SK-N-SH (cell line): ENCODE data around the gene MINDY3.

Experiments
- CTCF ChIP-seq: fragments of 200-600 bp; sonication (generic); IDR thresholded peaks from 2 replicates; pipeline ENCODE4 v1.6.1; 2017; ENCODE audit warnings: antibody characterized with exemption, mild to moderate bottlenecking, moderate library complexity
- EP300 ChIP-seq, 2 experiments: IDR thresholded peaks; 2 replicates each; pipeline versions ENCODE4 v1.4.0 to v1.6.1; 2012; ENCODE audit warnings: borderline replicate concordance in 1 of 2, low read depth in 1 of 2, low read length in 1 of 2
- EZH2phosphoT487 ChIP-seq: fragments of 200-600 bp; sonication (generic); IDR thresholded peaks from 2 replicates; pipeline ENCODE4 v1.6.1; 2017; ENCODE audit warnings: low read depth, mixed run types, mild to moderate bottlenecking, antibody characterized with exemption, moderate library complexity, borderline replicate concordance
- MAX ChIP-seq: IDR thresholded peaks from 2 replicates; pipeline ENCODE4 v1.4.0; 2012; ENCODE audit warnings: low read depth
- MEF2A ChIP-seq: IDR thresholded peaks from 2 replicates; pipeline ENCODE4 v1.4.0; 2012; ENCODE audit warnings: low read depth, borderline replicate concordance
- NFIC ChIP-seq: IDR thresholded peaks from 2 replicates; pipeline ENCODE4 v1.4.0; 2012; ENCODE audit warnings: borderline replicate concordance
- NRF1 ChIP-seq: IDR thresholded peaks from 2 replicates; pipeline ENCODE4 v1.6.1; 2012; ENCODE audit warnings: low read depth, mild to moderate bottlenecking, low read length
- POLR2AphosphoS5 ChIP-seq: IDR thresholded peaks from 2 replicates; pipeline ENCODE4 v1.6.1; 2012; ENCODE audit warnings: low read depth, low read length
- RAD21 ChIP-seq: IDR thresholded peaks from 2 replicates; pipeline ENCODE4 v1.6.1; 2012; ENCODE audit warnings: mild to moderate bottlenecking, low read length
- RCOR1 ChIP-seq: fragments of 150-350 bp; IDR thresholded peaks from 2 replicates; pipeline ENCODE4 v1.6.1; 2017; ENCODE audit warnings: antibody characterized with exemption, low read length
- RFX5 ChIP-seq: IDR thresholded peaks from 2 replicates; pipeline ENCODE4 v1.6.1; 2012; ENCODE audit warnings: mild to moderate bottlenecking, improper control_type of control experiment, low read length
- SIN3A ChIP-seq: IDR thresholded peaks from 2 replicates; pipeline ENCODE4 v1.6.1; 2012; ENCODE audit warnings: low read depth, mild to moderate bottlenecking, low read length, moderate library complexity, borderline replicate concordance
- SMC3 ChIP-seq: IDR thresholded peaks from 2 replicates; pipeline ENCODE4 v1.6.1; 2012; ENCODE audit warnings: low read depth, low read length, improper control_type of control experiment
- TAF1 ChIP-seq: IDR thresholded peaks from 2 replicates; pipeline ENCODE4 v1.6.1; 2012; ENCODE audit warnings: low read depth, mild to moderate bottlenecking, low read length, moderate library complexity, borderline replicate concordance

GRCh38 chr10:15739254-15739970 lies 120.9 kb downstream of the MINDY3 start:
- no peak for TF ChIP-seq RFX5
- no peak for TF ChIP-seq POLR2AphosphoS5
- TF ChIP-seq EP300 (IDR thresholded peaks at IDR 0.05; ENCODE audit: borderline replicate concordance in 1 of 2, low read depth in 1 of 2, low read length in 1 of 2) = no peak
- no peak for TF ChIP-seq SMC3
- TF ChIP-seq MEF2A = no peak
- TF ChIP-seq MAX = no peak
- no peak for TF ChIP-seq RCOR1
- no peak for TF ChIP-seq NFIC
- no peak for TF ChIP-seq CTCF
- TF ChIP-seq SIN3A = no peak
- no peak for TF ChIP-seq NRF1
- TF ChIP-seq TAF1 = no peak
- TF ChIP-seq EZH2phosphoT487 = no peak
- TF ChIP-seq RAD21 = no peak
